HUES48 (cell line): ENCODE results near the gene BEGAIN.

Experiments used
- H3K27ac ChIP-seq: one replicate; pipeline ENCODE4 v1.7.0; 2013; ENCODE audit warnings: low read depth, low read length, inconsistent platforms
- H3K27me3 ChIP-seq: 2 replicates; pipeline ENCODE4 v1.6.1; 2013; ENCODE audit warnings: mild to moderate bottlenecking, low read length; ENCODE audit not compliant: control insufficient read depth, insufficient read depth
- H3K36me3 ChIP-seq: 2 replicates; pipeline ENCODE4 v1.6.1; 2013; ENCODE audit warnings: low read length; ENCODE audit not compliant: control insufficient read depth, insufficient read depth
- H3K4me1 ChIP-seq: 2 replicates; pipeline ENCODE4 v1.6.1; 2013; ENCODE audit warnings: mild to moderate bottlenecking, low read length; ENCODE audit not compliant: control insufficient read depth, insufficient read depth
- H3K4me3 ChIP-seq: 2 replicates; pipeline ENCODE4 v1.5.1; 2013; ENCODE audit warnings: mild to moderate bottlenecking, low read depth, low read length
- H3K9ac ChIP-seq: 2 replicates; pipeline ENCODE4 v1.6.1; 2013; ENCODE audit warnings: mild to moderate bottlenecking, low read depth, low read length, moderate library complexity
- H3K9me3 ChIP-seq: 2 replicates; pipeline ENCODE4 v1.6.1; 2013; ENCODE audit warnings: low read length; ENCODE audit not compliant: control insufficient read depth, insufficient read depth

The BEGAIN gene

DNA sequence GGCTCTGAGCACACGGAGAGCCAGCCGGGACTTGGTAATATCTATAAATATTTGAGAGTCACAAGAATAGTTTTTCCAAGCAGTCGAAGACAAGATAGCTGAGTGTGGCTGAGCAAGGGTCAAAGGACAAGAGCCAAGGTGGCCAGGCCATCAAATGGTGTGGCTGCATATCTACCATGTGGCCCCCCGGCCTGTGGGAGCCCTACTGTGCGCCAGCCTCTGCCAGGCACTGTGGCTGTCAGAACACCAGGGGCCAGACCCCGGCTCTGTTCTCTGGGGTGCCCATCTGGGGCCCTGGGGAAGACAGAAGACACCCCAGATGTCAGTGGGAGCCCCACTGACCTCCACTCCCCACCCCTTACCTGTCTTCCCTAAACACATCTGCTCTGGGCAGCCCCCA is 22.7 kb downstream of the BEGAIN start:
- Histone ChIP-seq H3K4me3 (no peak overlapping the region), H3K27ac (no peak overlapping the region), H3K9ac (no peak overlapping the region), H3K27me3 (peaks cover 54% of the 10 kb centered on the region), H3K36me3 (no peaks in the 10 kb centered on the region), H3K9me3 (no peaks in the 10 kb centered on the region), H3K4me1 (peaks cover 4% of the 10 kb centered on the region)

DNA sequence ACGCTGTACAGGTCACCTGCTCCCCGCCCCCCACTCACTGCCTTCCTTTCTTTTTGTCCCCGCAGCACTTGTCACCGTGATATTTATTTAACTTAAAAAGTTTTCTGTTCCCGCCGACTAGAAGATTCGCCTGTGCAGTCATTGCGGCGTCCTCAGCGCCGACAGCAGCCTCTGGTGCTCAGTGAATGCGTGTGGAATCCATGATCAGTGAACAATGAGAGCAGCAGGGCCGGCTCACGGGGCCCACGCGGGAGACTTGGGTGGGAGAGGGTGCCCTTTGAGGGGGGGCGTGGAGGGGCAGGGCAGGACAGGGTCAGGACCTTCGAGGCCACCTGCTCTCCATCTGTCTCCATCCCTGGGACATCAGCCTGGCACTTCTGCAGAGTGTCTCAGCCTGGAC is 24.5 kb downstream of the BEGAIN start:
- no peaks in the 10 kb centered on the region for H3K36me3 ChIP-seq
- peaks cover 37% of the 10 kb centered on the region for H3K27me3 ChIP-seq
- no peak overlapping the region for H3K27ac ChIP-seq
- H3K4me3 ChIP-seq: no peak overlapping the region
- no peaks in the 10 kb centered on the region for H3K9me3 ChIP-seq
- no peak overlapping the region for H3K9ac ChIP-seq
- no peaks in the 10 kb centered on the region; the same call in 1 of the 2 replicates for H3K4me1 ChIP-seq

DNA sequence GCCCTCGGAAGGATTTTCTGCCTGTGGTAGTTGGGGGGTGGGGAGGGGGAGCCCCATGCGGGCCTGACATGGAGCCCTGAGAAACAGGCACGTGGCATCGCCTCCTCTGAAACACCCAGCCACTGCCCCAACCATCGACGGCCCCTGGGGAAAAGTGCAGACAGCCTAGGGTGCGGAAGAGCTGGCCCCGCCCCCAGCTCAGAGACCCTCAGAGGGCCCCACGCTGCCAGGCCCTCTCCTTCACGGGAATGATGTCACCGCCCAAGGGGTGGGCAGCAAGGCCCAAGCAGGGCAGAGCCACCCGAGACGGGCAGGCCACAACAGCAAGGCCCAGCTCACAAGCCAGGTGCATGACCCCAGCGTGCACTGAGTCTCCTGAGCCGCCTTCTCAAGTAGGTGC is 26.2 kb downstream of the BEGAIN start:
- H3K36me3 ChIP-seq: no peaks in the 10 kb centered on the region
- no peaks in the 10 kb centered on the region; the same call in 1 of the 2 replicates for H3K4me1 ChIP-seq
- H3K27me3 ChIP-seq: peaks cover 19% of the 10 kb centered on the region
- no peaks in the 10 kb centered on the region for H3K9me3 ChIP-seq
- H3K27ac ChIP-seq: no peak overlapping the region
- no peak overlapping the region for H3K9ac ChIP-seq
- no peak overlapping the region for H3K4me3 ChIP-seq

DNA sequence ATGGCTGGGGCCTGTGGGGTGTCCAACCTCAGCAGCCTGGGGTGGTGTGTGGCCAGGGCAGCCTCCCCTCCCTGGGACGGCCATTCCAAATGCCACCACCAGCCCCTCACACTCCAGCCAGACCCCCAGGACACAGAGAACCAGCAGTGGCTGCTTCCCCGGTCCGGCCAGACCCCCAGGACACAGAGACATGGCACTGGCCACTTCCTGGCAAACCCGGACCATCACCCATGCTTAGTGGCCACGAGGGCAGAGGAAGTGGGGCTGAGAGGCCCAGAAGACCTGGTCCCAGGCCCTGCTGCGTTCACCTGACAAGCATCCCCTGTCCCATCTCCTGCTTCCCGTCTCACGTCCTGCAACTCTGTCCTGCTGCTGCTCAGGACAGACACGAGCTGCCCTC is 26.7 kb downstream of the BEGAIN start:
- Histone ChIP-seq H3K36me3 (no peaks in the 10 kb centered on the region), H3K9ac (no peak overlapping the region), H3K4me1 (peaks cover 5% of the 10 kb centered on the region), H3K27ac (no peak overlapping the region), H3K9me3 (no peaks in the 10 kb centered on the region), H3K4me3 (no peak overlapping the region), H3K27me3 (peaks cover 18% of the 10 kb centered on the region)

DNA sequence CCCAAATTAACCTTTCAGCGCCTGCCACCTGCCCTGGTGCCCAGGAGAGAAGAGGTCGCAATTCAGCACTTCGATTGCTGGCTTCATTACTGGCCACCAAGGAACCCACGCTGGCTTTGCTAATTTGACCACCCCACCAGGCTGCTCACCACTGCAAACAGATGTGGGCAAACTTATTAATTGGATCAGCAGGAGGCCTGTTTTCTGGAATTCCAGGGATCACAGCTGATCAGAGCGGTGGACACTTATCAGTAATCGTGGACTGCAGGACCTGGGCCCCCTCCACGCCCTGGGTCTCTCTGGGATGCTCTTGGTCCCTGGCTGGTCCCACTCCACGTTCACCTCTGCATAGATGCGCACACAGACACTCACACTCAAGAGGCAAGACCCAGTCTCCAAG is 27.8 kb downstream of the BEGAIN start:
- Histone ChIP-seq H3K36me3 (no peaks in the 10 kb centered on the region), H3K27me3 (peaks cover 19% of the 10 kb centered on the region), H3K27ac (no peak overlapping the region), H3K9ac (no peak overlapping the region), H3K4me3 (no peak overlapping the region), H3K9me3 (no peaks in the 10 kb centered on the region), H3K4me1 (peaks cover 13% of the 10 kb centered on the region)

DNA sequence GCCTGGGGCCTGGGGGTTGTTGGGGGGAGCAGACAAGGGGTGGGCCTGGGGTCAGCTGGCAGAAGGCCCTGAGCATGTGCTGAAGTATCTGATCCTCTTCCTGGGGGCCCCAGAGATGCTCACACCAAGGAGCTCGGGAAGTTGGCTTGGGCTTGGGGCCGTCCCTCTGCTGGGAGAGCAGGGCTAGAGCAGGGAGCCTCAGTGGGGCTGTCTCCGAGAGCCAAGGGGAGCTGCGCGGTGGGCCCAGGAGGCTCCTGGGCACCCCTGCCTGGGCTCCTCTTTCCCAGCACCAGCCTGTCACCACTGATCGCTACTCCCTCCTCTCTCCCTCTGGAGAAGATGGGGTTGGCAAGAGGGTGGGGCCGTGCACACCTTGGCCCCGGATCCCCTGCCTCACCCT is 28.3 kb downstream of the BEGAIN start:
- H3K36me3 ChIP-seq: no peaks in the 10 kb centered on the region
- no peak overlapping the region for H3K9ac ChIP-seq
- H3K9me3 ChIP-seq: no peaks in the 10 kb centered on the region
- no peak overlapping the region for H3K27ac ChIP-seq
- peaks cover 15% of the 10 kb centered on the region for H3K27me3 ChIP-seq
- peaks cover 13% of the 10 kb centered on the region for H3K4me1 ChIP-seq
- H3K4me3 ChIP-seq: no peak overlapping the region

DNA sequence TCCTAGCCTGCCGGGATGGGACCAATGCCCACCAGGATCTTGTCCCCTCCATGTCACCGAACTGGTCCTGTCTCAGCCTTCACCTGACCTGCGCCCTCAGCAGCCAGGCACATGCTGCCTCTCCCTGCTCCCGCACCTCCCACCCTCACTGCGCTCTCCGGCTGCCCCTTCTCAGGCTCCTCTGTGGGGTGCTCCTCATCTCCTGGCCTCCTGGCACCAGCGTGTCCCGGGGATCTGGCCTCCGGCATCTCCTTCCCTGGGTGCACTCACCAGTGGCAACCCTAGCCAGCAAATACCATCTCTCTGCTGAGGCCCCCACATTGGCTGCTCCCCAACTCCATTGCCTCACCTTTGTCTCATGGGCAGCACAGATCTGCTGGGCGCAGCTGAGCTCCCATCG is 29.0 kb downstream of the BEGAIN start:
- Histone ChIP-seq H3K9me3 (no peaks in the 10 kb centered on the region), H3K4me1 (peaks cover 13% of the 10 kb centered on the region), H3K27me3 (peaks cover 16% of the 10 kb centered on the region), H3K27ac (no peak overlapping the region), H3K36me3 (no peaks in the 10 kb centered on the region), H3K4me3 (no peak overlapping the region), H3K9ac (no peak overlapping the region)

DNA sequence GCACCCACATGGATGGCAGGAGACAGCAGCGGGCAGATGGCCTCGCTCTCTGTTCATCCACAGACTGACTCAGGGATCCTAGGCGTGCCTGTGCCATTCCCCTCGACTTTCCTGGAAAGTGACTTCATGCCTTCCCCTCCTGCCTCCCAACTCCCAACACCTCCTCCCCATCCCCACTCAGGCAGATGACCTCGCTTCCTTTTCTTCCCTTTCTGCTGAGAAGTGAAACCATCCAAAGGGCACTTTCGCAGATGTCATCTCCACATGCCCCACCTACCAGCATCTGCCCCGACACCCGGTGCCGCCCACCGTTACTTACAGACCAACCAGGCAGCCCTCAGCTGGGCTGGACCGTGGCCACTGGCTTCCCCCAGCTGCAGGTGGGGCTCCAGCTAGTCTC is 29.6 kb downstream of the BEGAIN start:
- no peak overlapping the region for H3K9ac ChIP-seq

DNA sequence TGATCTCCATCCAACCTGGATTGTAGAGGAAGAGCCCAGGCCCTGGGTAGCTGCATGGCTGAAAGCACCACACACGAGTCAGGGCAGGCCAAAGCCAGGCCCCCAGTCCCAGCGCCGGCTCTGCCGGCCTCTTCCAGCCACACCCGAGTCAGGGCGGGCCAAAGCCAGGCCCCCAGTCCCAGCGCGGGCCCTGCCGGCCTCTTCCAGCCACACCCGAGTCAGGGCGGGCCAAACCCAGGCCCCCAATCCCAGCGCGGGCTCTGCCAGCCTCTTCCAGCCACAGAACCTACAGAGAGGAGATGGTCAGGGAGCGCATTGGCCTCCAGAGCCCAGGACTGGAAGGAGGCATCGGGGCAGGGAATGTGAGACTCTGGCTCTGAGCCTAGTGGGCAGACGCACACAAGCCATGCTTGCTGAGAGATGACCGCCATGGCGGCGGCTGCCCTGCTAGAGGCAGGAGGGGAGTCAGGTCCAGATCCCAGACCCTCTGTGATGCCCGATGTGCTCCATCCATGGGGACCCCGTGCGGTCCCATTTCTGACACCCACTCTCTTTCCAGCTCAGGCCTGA is 30.2 kb downstream of the BEGAIN start:
- H3K27ac ChIP-seq: no peak overlapping the region
- no peak overlapping the region for H3K4me3 ChIP-seq
- peaks cover 16% of the 10 kb centered on the region for H3K27me3 ChIP-seq
- peaks cover 13% of the 10 kb centered on the region for H3K4me1 ChIP-seq
- H3K9me3 ChIP-seq: no peaks in the 10 kb centered on the region
- no peaks in the 10 kb centered on the region for H3K36me3 ChIP-seq
- H3K9ac ChIP-seq: no peak overlapping the region

More for the DNA sequence above, 29.6 kb downstream of the BEGAIN start:
- Histone ChIP-seq H3K9me3 (no peaks in the 10 kb centered on the region), H3K4me1 (peaks cover 13% of the 10 kb centered on the region), H3K4me3 (no peak overlapping the region), H3K27ac (no peak overlapping the region), H3K36me3 (no peaks in the 10 kb centered on the region), H3K27me3 (peaks cover 16% of the 10 kb centered on the region)

DNA sequence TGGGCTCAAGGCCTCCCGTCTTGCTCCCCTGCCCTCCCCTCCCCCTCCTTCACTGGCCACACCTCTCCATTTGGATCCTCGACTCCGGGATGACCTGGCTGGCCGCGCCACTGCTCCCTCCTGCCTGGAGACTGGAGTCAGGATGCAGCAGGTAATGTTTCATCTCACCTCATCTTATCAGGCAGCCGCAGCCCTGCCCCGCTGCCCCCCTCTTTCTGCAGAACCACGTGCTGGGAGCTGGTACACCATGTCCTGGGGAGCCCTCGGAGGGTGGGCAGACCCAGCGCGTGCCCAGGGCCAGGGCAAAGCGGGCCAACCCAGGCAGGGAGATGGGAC is 31.1 kb downstream of the BEGAIN start:
- Histone ChIP-seq H3K36me3 (no peaks in the 10 kb centered on the region), H3K4me1 (peaks cover 13% of the 10 kb centered on the region), H3K27me3 (peaks cover 16% of the 10 kb centered on the region), H3K4me3 (no peak overlapping the region), H3K9me3 (no peaks in the 10 kb centered on the region), H3K27ac (no peak overlapping the region), H3K9ac (no peak overlapping the region)

DNA sequence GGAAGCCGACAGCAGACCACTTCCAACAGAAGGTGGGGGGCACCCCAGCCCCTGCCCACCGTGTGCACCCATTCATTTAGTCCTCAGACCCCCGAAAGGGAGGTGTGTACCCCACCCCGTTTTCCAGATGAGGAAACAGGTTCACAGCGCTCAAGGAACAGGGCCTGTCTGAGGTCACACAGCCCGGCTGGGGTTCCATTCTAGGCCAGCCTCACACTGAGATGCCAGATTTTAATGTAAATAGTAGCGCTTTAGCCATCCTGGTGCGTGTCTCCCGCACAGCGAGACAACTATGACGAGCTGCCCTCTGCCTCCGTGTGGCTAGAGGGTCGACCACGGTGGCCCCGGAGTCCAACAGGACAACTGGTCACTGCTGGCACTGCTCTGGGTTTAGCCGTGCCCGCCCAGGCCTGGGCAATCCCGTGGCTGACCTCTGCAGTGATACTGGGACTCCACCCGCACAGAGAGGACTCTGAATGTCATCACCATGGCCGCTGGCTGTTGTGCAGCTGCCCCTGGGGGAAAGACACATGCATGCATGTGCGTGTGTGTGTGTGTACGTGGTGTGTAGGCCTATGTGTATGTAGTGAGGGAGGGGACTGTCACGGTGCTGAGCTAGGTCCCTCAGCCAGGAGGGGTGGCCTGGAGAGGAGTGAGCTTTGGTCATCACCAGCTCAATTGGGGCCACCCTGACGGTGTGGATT is 31.6 kb downstream of the BEGAIN start:
- Histone ChIP-seq H3K4me3 (no peak overlapping the region), H3K36me3 (no peaks in the 10 kb centered on the region), H3K4me1 (peaks cover 13% of the 10 kb centered on the region), H3K27ac (no peak overlapping the region), H3K9me3 (no peaks in the 10 kb centered on the region), H3K9ac (no peak overlapping the region), H3K27me3 (peaks cover 16% of the 10 kb centered on the region)
